ENCODE measurements around the gene ACVR1.

ACVR1 gene

GRCh38 chr2:157858846-157859245 is 17.3 kb downstream of the ACVR1 start:
- Histone ChIP-seq H3K27me3 (ENCODE audit: control insufficient read depth, insufficient read depth, low read length, poor library complexity, severe bottlenecking) (no peaks in the 10 kb centered on the region), H3K4me3 (ENCODE audit: insufficient read depth, low read depth, low read length) (no peak overlapping the region), H3K27ac (ENCODE audit: insufficient read depth, low read depth, low read length, poor library complexity, severe bottlenecking) (no peak overlapping the region), H3K9me3 (ENCODE audit: control insufficient read depth, low read length) (no peaks in the 10 kb centered on the region), H3K36me3 (ENCODE audit: control insufficient read depth, insufficient read depth, low read length) (no peaks in the 10 kb centered on the region), H3K4me1 (ENCODE audit: control insufficient read depth, insufficient read depth, low read length) (no peaks in the 10 kb centered on the region)
- WGBS, 2 experiments: 77 to 79% methylated on average over 6 of the region's 6 CpGs

GRCh38 chr2:157857881-157858280 is 18.2 kb downstream of the ACVR1 start:
- Histone ChIP-seq H3K27me3 (ENCODE audit: control insufficient read depth, insufficient read depth, low read length, poor library complexity, severe bottlenecking) (no peaks in the 10 kb centered on the region), H3K27ac (ENCODE audit: insufficient read depth, low read depth, low read length, poor library complexity, severe bottlenecking) (no peak overlapping the region), H3K9me3 (ENCODE audit: control insufficient read depth, low read length) (no peaks in the 10 kb centered on the region), H3K36me3 (ENCODE audit: control insufficient read depth, insufficient read depth, low read length) (no peaks in the 10 kb centered on the region), H3K4me1 (ENCODE audit: control insufficient read depth, insufficient read depth, low read length) (no peaks in the 10 kb centered on the region), H3K4me3 (ENCODE audit: insufficient read depth, low read depth, low read length) (no peak overlapping the region)
- 91 to 95% methylated on average over 4 of the region's 4 CpGs for WGBS, 2 experiments

GRCh38 chr2:157856187-157856515 is 20.0 kb downstream of the ACVR1 start:
- Histone ChIP-seq H3K4me1 (ENCODE audit: control insufficient read depth, insufficient read depth, low read length) (no peaks in the 10 kb centered on the region), H3K27ac (ENCODE audit: insufficient read depth, low read depth, low read length, poor library complexity, severe bottlenecking) (no peak overlapping the region), H3K36me3 (ENCODE audit: control insufficient read depth, insufficient read depth, low read length) (no peaks in the 10 kb centered on the region), H3K9me3 (ENCODE audit: control insufficient read depth, low read length) (no peaks in the 10 kb centered on the region), H3K27me3 (ENCODE audit: control insufficient read depth, insufficient read depth, low read length, poor library complexity, severe bottlenecking) (no peaks in the 10 kb centered on the region), H3K4me3 (ENCODE audit: insufficient read depth, low read depth, low read length) (no peak overlapping the region)
- WGBS, 2 experiments: 92 to 93% methylated on average over 2 of the region's 2 CpGs

- Histone ChIP-seq H3K9me3 (ENCODE audit: control insufficient read depth, low read length) (no peaks in the 10 kb centered on the region), H3K4me1 (ENCODE audit: control insufficient read depth, insufficient read depth, low read length) (no peaks in the 10 kb centered on the region), H3K36me3 (ENCODE audit: control insufficient read depth, insufficient read depth, low read length) (no peaks in the 10 kb centered on the region), H3K27me3 (ENCODE audit: control insufficient read depth, insufficient read depth, low read length, poor library complexity, severe bottlenecking) (no peaks in the 10 kb centered on the region), H3K27ac (ENCODE audit: insufficient read depth, low read depth, low read length, poor library complexity, severe bottlenecking) (no peak overlapping the region), H3K4me3 (ENCODE audit: insufficient read depth, low read depth, low read length) (no peak overlapping the region)
- 92 to 94% methylated on average over 3 of the region's 3 CpGs for WGBS, 2 experiments
Observed at GRCh38 chr2:157853820-157854219, 22.3 kb downstream of the ACVR1 start.

GRCh38 chr2:157853211-157853610 is 22.9 kb downstream of the ACVR1 start:
- H3K4me3 ChIP-seq (ENCODE audit: insufficient read depth, low read depth, low read length): no peak overlapping the region
- no peaks in the 10 kb centered on the region for H3K27me3 ChIP-seq (ENCODE audit: control insufficient read depth, insufficient read depth, low read length, poor library complexity, severe bottlenecking)
- no peaks in the 10 kb centered on the region for H3K4me1 ChIP-seq (ENCODE audit: control insufficient read depth, insufficient read depth, low read length)
- no peaks in the 10 kb centered on the region for H3K36me3 ChIP-seq (ENCODE audit: control insufficient read depth, insufficient read depth, low read length)
- WGBS, 2 experiments: 84 to 88% methylated on average over 2 of the region's 2 CpGs
- H3K9me3 ChIP-seq (ENCODE audit: control insufficient read depth, low read length): no peaks in the 10 kb centered on the region
- no peak overlapping the region for H3K27ac ChIP-seq (ENCODE audit: insufficient read depth, low read depth, low read length, poor library complexity, severe bottlenecking)

- peaks cover 5% of the 10 kb centered on the region for H3K4me1 ChIP-seq (ENCODE audit: control insufficient read depth, insufficient read depth, low read length)
- no peaks in the 10 kb centered on the region for H3K9me3 ChIP-seq (ENCODE audit: control insufficient read depth, low read length)
- no peak overlapping the region for H3K4me3 ChIP-seq (ENCODE audit: insufficient read depth, low read depth, low read length)
- H3K27ac ChIP-seq (ENCODE audit: insufficient read depth, low read depth, low read length, poor library complexity, severe bottlenecking): no peak overlapping the region
- H3K36me3 ChIP-seq (ENCODE audit: control insufficient read depth, insufficient read depth, low read length): no peaks in the 10 kb centered on the region
- no peaks in the 10 kb centered on the region for H3K27me3 ChIP-seq (ENCODE audit: control insufficient read depth, insufficient read depth, low read length, poor library complexity, severe bottlenecking)
- WGBS, 2 experiments: 89 to 92% methylated on average over 2 of the region's 2 CpGs
Observed at GRCh38 chr2:157849591-157849990, 26.5 kb downstream of the ACVR1 start.

GRCh38 chr2:157848213-157848612 is 27.9 kb downstream of the ACVR1 start:
- H3K27me3 ChIP-seq (ENCODE audit: control insufficient read depth, insufficient read depth, low read length, poor library complexity, severe bottlenecking): no peaks in the 10 kb centered on the region

GRCh38 chr2:157845081-157845480 is 31.0 kb downstream of the ACVR1 start:
- Histone ChIP-seq H3K27ac (ENCODE audit: insufficient read depth, low read depth, low read length, poor library complexity, severe bottlenecking) (no peak overlapping the region), H3K9me3 (ENCODE audit: control insufficient read depth, low read length) (no peaks in the 10 kb centered on the region), H3K27me3 (ENCODE audit: control insufficient read depth, insufficient read depth, low read length, poor library complexity, severe bottlenecking) (no peaks in the 10 kb centered on the region), H3K36me3 (ENCODE audit: control insufficient read depth, insufficient read depth, low read length) (no peaks in the 10 kb centered on the region), H3K4me3 (ENCODE audit: insufficient read depth, low read depth, low read length) (no peak overlapping the region), H3K4me1 (ENCODE audit: control insufficient read depth, insufficient read depth, low read length) (peaks cover 13% of the 10 kb centered on the region)
- 90 to 93% methylated on average over 2 of the region's 2 CpGs for WGBS, 2 experiments

More at GRCh38 chr2:157848213-157848612, 27.9 kb downstream of the ACVR1 start:
- 90 to 93% methylated on average over 4 of the region's 4 CpGs for WGBS, 2 experiments
- Histone ChIP-seq H3K4me1 (ENCODE audit: control insufficient read depth, insufficient read depth, low read length) (peaks cover 5% of the 10 kb centered on the region), H3K36me3 (ENCODE audit: control insufficient read depth, insufficient read depth, low read length) (no peaks in the 10 kb centered on the region), H3K27ac (ENCODE audit: insufficient read depth, low read depth, low read length, poor library complexity, severe bottlenecking) (no peak overlapping the region), H3K9me3 (ENCODE audit: control insufficient read depth, low read length) (no peaks in the 10 kb centered on the region), H3K4me3 (ENCODE audit: insufficient read depth, low read depth, low read length) (no peak overlapping the region)

GRCh38 chr2:157843935-157844334 is 32.2 kb downstream of the ACVR1 start:
- Histone ChIP-seq H3K4me3 (ENCODE audit: insufficient read depth, low read depth, low read length) (no peak overlapping the region), H3K27me3 (ENCODE audit: control insufficient read depth, insufficient read depth, low read length, poor library complexity, severe bottlenecking) (no peaks in the 10 kb centered on the region), H3K36me3 (ENCODE audit: control insufficient read depth, insufficient read depth, low read length) (no peaks in the 10 kb centered on the region), H3K27ac (ENCODE audit: insufficient read depth, low read depth, low read length, poor library complexity, severe bottlenecking) (no peak overlapping the region), H3K9me3 (ENCODE audit: control insufficient read depth, low read length) (no peaks in the 10 kb centered on the region), H3K4me1 (ENCODE audit: control insufficient read depth, insufficient read depth, low read length) (peaks cover 24% of the 10 kb centered on the region)
- WGBS, 2 experiments: 89 to 94% methylated on average over 4 of the region's 4 CpGs

- 92 to 93% methylated on average over 1 of the region's 1 CpG for WGBS, 2 experiments
- Histone ChIP-seq H3K4me1 (ENCODE audit: control insufficient read depth, insufficient read depth, low read length) (peaks cover 32% of the 10 kb centered on the region), H3K4me3 (ENCODE audit: insufficient read depth, low read depth, low read length) (no peak overlapping the region), H3K36me3 (ENCODE audit: control insufficient read depth, insufficient read depth, low read length) (no peaks in the 10 kb centered on the region), H3K27me3 (ENCODE audit: control insufficient read depth, insufficient read depth, low read length, poor library complexity, severe bottlenecking) (no peaks in the 10 kb centered on the region), H3K9me3 (ENCODE audit: control insufficient read depth, low read length) (no peaks in the 10 kb centered on the region), H3K27ac (ENCODE audit: insufficient read depth, low read depth, low read length, poor library complexity, severe bottlenecking) (no peak overlapping the region)
Observed at GRCh38 chr2:157843081-157843480, 33.0 kb downstream of the ACVR1 start.
